Activated CD4-positive, alpha-beta T cell treated with anti-CD3 and anti-CD28 coated beads for 24 hours (primary cell): Measurements from ENCODE around the gene SHISA6.

ENCODE experiments used
- DNase-seq, 2 donors: peaks; one replicate each; pipeline ENCODE4 v3.0.0-alpha.2; 2020; ENCODE audit warnings: low read depth in 2 of 2

SHISA6 gene

GRCh38 chr17:11240841-11241610, at the start of gene SHISA6:
Gene SHISA6 (plus strand): TSS chr17:11241213.
- DNase-seq: no peak

- no peak for DNase-seq
These were observed 45.2 kb upstream of the SHISA6 start for GRCh38 chr17:11195801-11196200.

- no peak for DNase-seq
These were observed 36.0 kb upstream of the SHISA6 start for GRCh38 chr17:11204991-11205390.

GRCh38 chr17:11205659-11206058, 35.4 kb upstream of the SHISA6 start:
- no peak for DNase-seq

- DNase-seq: no peak
These were observed 31.1 kb upstream of the SHISA6 start for GRCh38 chr17:11209906-11210305.

GRCh38 chr17:11212792-11213191, 28.2 kb upstream of the SHISA6 start:
- no peak for DNase-seq

- DNase-seq: no peak
These were observed 24.0 kb upstream of the SHISA6 start for GRCh38 chr17:11216976-11217375.

GRCh38 chr17:11221196-11221595, 19.8 kb upstream of the SHISA6 start:
- DNase-seq: no peak

- no peak for DNase-seq
These were observed 19.3 kb upstream of the SHISA6 start for GRCh38 chr17:11221721-11222120.

GRCh38 chr17:11238705-11239104, 2.3 kb upstream of the SHISA6 start:
- no peak for DNase-seq

GRCh38 chr17:11239379-11239970, 1.5 kb upstream of the SHISA6 start:
- DNase-seq: no peak

- no peak for DNase-seq
These were observed 772 bp upstream of the SHISA6 start for GRCh38 chr17:11240041-11240840.

GRCh38 chr17:11241611-11242226, 706 bp downstream of the SHISA6 start:
- no peak for DNase-seq

- DNase-seq: no peak
These were observed 1.4 kb downstream of the SHISA6 start for GRCh38 chr17:11242411-11242810.

GRCh38 chr17:11244776-11245175, 3.8 kb downstream of the SHISA6 start:
- no peak for DNase-seq

GRCh38 chr17:11245187-11245586, 4.2 kb downstream of the SHISA6 start:
- no peak for DNase-seq

- no peak for DNase-seq
These were observed 4.8 kb downstream of the SHISA6 start for GRCh38 chr17:11245791-11246190.

- no peak for DNase-seq
These were observed 9.1 kb downstream of the SHISA6 start for GRCh38 chr17:11250161-11250560.

GRCh38 chr17:11251561-11252107, 10.6 kb downstream of the SHISA6 start:
- no peak for DNase-seq

- DNase-seq: no peak
These were observed 11.1 kb downstream of the SHISA6 start for GRCh38 chr17:11252146-11252545.

- no peak for DNase-seq
These were observed 15.9 kb downstream of the SHISA6 start for GRCh38 chr17:11256877-11257276.
